Ovary (tissue), 3 donors: ENCODE results near the gene LIMA1.

Experiments used
- EP300 ChIP-seq: sonication (generic); formaldehyde crosslinking; IDR thresholded peaks from one replicate; pipeline ENCODE4 v1.6.1; 2017; ENCODE audit warnings: antibody characterized with exemption
- POLR2A ChIP-seq: fragments of 450-650 bp; IDR thresholded peaks from one replicate; pipeline ENCODE4 v1.6.1; 2017; ENCODE audit warnings: antibody characterized with exemption, mild to moderate bottlenecking, moderate library complexity
- TF ChIP-seq, protein P1 (sequence below), 3 donors: fragments of 450-650 bp in 2 of 3; fragments of 200-600 bp in 1 of 3; IDR thresholded peaks; one replicate each; pipeline versions ENCODE4 v1.5.1 to v1.8.0; 2016 to 2022; ENCODE audit warnings: antibody characterized with exemption in 3 of 3, mild to moderate bottlenecking in 1 of 3
- donor health status: DM: no; HTN: no; CAD: no.

DNA sequence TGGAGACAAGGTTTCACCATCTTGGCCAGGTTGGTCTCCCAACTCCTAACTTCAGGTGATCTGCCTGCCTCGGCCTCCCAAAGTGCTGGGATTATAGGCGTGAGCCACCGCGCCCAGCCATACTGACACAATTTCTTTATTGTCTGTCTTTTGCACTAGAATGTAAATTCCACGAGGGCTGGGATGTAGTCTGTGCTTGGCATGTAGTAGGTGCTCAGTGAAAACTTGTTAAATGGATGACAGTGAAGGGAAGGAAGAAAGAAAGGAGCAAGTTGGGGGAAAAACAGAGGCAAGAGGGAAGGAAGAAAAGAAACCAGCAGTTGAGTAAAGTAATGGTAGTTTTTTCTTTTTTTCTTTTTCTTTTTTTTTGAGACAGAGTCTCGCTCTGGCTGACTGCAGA lies 53.1 kb downstream of the LIMA1 start:
- TF ChIP-seq, protein P1, sequence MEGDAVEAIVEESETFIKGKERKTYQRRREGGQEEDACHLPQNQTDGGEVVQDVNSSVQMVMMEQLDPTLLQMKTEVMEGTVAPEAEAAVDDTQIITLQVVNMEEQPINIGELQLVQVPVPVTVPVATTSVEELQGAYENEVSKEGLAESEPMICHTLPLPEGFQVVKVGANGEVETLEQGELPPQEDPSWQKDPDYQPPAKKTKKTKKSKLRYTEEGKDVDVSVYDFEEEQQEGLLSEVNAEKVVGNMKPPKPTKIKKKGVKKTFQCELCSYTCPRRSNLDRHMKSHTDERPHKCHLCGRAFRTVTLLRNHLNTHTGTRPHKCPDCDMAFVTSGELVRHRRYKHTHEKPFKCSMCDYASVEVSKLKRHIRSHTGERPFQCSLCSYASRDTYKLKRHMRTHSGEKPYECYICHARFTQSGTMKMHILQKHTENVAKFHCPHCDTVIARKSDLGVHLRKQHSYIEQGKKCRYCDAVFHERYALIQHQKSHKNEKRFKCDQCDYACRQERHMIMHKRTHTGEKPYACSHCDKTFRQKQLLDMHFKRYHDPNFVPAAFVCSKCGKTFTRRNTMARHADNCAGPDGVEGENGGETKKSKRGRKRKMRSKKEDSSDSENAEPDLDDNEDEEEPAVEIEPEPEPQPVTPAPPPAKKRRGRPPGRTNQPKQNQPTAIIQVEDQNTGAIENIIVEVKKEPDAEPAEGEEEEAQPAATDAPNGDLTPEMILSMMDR (IDR thresholded peaks at IDR 0.05), result no peak
- TF ChIP-seq EP300, result no peak
- TF ChIP-seq POLR2A, result no peak
